GM06990 (cell line): ENCODE results near the gene ARID3A.

Source experiments
- DNase-seq: peaks from one replicate; pipeline ENCODE4 v3.0.0-alpha.2; 2011; ENCODE audit not compliant: insufficient read length; ENCODE audit errors: extremely low read depth
- H3K27me3 ChIP-seq: replicated peaks from 2 replicates; pipeline ENCODE4 v1.6.0; 2011; ENCODE audit warnings: low read length; ENCODE audit not compliant: control insufficient read depth, insufficient read depth
- H3K36me3 ChIP-seq: 2 replicates; pipeline ENCODE4 v1.5.1; 2011; ENCODE audit warnings: low read length; ENCODE audit not compliant: control insufficient read depth, insufficient read depth
- H3K4me3 ChIP-seq: replicated peaks from 2 replicates; pipeline ENCODE4 v1.5.1; 2011; ENCODE audit warnings: low read depth, mild to moderate bottlenecking, control low read depth, low read length
- TF ChIP-seq, protein P1 (sequence below): IDR thresholded peaks from 2 replicates; pipeline ENCODE4 v1.5.1; 2011; ENCODE audit warnings: low read length, control low read depth, mild to moderate bottlenecking, inconsistent platforms; ENCODE audit not compliant: insufficient read depth, poor library complexity, severe bottlenecking

The ARID3A gene

GRCh38 chr19:1004204-1004802 is 78.5 kb downstream of the ARID3A start:
- no peak overlapping the region for H3K4me3 ChIP-seq
- no peaks in the 10 kb centered on the region; the same call in 1 of the 2 replicates for H3K27me3 ChIP-seq
- H3K36me3 ChIP-seq, result no peaks in the 10 kb centered on the region; the same call in 1 of the 2 replicates
- no peak for DNase-seq
- TF ChIP-seq, protein P1, sequence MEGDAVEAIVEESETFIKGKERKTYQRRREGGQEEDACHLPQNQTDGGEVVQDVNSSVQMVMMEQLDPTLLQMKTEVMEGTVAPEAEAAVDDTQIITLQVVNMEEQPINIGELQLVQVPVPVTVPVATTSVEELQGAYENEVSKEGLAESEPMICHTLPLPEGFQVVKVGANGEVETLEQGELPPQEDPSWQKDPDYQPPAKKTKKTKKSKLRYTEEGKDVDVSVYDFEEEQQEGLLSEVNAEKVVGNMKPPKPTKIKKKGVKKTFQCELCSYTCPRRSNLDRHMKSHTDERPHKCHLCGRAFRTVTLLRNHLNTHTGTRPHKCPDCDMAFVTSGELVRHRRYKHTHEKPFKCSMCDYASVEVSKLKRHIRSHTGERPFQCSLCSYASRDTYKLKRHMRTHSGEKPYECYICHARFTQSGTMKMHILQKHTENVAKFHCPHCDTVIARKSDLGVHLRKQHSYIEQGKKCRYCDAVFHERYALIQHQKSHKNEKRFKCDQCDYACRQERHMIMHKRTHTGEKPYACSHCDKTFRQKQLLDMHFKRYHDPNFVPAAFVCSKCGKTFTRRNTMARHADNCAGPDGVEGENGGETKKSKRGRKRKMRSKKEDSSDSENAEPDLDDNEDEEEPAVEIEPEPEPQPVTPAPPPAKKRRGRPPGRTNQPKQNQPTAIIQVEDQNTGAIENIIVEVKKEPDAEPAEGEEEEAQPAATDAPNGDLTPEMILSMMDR, result no peak

DNA sequence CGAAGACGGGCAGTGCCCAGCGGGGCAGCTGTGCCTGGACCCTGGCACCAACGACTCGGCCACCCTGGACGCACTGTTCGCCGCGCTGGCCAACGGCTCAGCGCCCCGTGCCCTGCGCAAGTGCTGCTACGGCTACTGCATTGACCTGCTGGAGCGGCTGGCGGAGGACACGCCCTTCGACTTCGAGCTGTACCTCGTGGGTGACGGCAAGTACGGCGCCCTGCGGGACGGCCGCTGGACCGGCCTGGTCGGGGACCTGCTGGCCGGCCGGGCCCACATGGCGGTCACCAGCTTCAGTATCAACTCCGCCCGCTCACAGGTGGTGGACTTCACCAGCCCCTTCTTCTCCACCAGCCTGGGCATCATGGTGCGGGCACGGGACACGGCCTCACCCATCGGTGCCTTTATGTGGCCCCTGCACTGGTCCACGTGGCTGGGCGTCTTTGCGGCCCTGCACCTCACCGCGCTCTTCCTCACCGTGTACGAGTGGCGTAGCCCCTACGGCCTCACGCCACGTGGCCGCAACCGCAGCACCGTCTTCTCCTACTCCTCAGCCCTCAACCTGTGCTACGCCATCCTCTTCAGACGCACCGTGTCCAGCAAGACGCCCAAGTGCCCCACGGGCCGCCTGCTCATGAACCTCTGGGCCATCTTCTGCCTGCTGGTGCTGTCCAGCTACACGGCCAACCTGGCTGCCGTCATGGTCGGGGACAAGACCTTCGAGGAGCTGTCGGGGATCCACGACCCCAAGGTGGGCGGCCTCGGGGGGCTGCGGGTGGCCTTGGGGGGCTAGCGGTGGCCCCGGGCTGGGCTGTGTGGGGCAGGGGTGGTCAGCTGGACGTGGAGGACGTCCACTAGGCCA is 79.2 kb downstream of the ARID3A start:
- Histone ChIP-seq H3K4me3 (no peak overlapping the region), H3K27me3 (no peaks in the 10 kb centered on the region), H3K36me3 (peaks cover 3% of the 10 kb centered on the region)
- DNase-seq, result no peak
- TF ChIP-seq, protein P1, result no peak

DNA sequence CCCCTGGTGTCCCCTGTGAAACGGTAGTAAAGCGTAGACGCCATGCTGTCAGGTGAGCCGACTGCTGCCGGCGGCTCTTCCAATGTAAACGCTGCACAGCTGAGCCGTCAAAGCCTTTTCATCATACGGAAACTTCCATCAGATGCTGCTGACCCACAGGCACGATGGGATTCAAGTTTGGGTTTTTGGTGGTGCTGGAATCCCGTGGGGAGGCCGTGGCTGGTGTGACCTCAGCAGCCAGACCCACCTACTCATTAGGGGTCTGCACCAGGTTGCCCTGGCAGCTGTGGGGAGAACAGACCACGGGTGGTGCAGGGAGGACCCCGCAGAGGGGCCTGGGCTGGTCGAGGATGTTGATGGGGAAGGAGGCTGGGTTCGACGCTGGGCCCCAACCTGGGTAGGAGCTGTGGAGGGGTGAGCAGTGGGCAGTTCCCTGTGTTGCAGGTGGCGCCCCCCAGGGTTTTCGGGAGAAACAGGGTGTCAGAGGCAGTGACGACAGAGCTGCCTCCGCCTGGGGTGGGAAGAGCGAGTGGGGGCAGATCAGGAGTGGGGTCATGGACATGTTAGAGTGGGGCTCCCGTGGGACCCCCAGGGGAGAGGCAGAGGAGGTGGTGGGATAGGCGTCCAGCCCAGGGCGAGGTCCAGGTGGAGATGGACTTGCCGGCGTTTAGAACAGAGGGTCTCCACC is 81.0 kb downstream of the ARID3A start:
- Histone ChIP-seq H3K36me3 (peaks cover 12% of the 10 kb centered on the region), H3K27me3 (no peaks in the 10 kb centered on the region), H3K4me3 (no peak overlapping the region)
- TF ChIP-seq, protein P1, result no peak
- DNase-seq, result no peak

- TF ChIP-seq, protein P1, result no peak
- no peak overlapping the region for H3K4me3 ChIP-seq
- H3K36me3 ChIP-seq, result peaks cover 14% of the 10 kb centered on the region
- no peak for DNase-seq
- no peaks in the 10 kb centered on the region for H3K27me3 ChIP-seq
Observed at GRCh38 chr19:1007399-1008251, 81.8 kb downstream of the ARID3A start.

DNA sequence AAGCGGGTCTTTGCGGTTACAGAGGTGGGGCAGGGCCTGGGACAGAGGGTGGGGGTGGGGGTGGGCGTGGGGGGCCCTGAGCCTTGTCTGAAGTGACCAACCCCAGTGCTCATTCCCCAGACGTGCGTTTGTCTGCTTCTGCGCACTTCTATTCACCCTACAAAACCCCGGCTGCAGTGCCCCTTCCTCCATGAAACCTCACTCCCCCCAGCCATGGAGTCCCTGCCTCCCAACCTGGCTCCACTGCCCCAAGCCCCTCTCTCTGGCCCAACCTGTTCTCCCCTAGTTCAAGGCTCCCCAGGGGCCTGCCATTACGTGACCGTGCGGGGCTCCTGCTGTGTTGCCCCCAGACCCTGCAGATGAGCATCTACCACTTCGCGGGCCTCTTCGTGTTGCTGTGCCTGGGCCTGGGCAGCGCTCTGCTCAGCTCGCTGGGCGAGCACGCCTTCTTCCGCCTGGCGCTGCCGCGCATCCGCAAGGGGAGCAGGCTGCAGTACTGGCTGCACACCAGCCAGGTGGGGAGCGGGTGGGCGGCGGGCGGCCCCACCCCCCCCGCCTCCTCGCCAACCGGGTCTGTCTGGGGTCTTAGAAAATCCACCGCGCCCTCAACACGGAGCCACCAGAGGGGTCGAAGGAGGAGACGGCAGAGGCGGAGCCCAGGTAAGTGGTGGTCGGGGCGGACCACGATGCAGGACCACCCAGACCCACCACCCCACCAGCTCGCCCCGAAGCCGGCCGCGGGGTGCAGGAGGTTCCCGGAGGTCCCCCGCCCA is 82.6 kb downstream of the ARID3A start:
- TF ChIP-seq, protein P1, result no peak
- peaks cover 20% of the 10 kb centered on the region for H3K36me3 ChIP-seq
- no peaks in the 10 kb centered on the region for H3K27me3 ChIP-seq
- DNase-seq, result no peak
- H3K4me3 ChIP-seq, result no peak overlapping the region
